DOHH2 (cell line): ENCODE data around the gene EFCAB5.

Experiments used
- H3F3A ChIP-seq: fragments of 200-600 bp; sonication (generic), shearing (Covaris generic); 2 replicates; pipeline ENCODE4 v1.6.0; 2016; ENCODE audit warnings: antibody characterized with exemption, mild to moderate bottlenecking; ENCODE audit not compliant: control insufficient read depth, insufficient read depth
- H3K27ac ChIP-seq: fragments of 200-600 bp; sonication (generic); 2 replicates; pipeline ENCODE4 v1.5.1; 2014; ENCODE audit warnings: low read depth, mild to moderate bottlenecking, low read length, moderate library complexity
- H3K27me3 ChIP-seq: fragments of 200-600 bp; sonication (generic); 2 replicates; pipeline ENCODE4 v1.6.1; 2014; ENCODE audit warnings: mild to moderate bottlenecking, low read length, mixed read lengths; ENCODE audit not compliant: control insufficient read depth
- H3K36me3 ChIP-seq: fragments of 200-600 bp; sonication (generic); 2 replicates; pipeline ENCODE4 v1.6.1; 2014; ENCODE audit warnings: mild to moderate bottlenecking, low read length, moderate library complexity, mixed read lengths; ENCODE audit not compliant: control insufficient read depth
- H3K4me1 ChIP-seq: fragments of 200-600 bp; sonication (generic); 2 replicates; pipeline ENCODE4 v1.6.1; 2014; ENCODE audit warnings: mild to moderate bottlenecking, low read length, mixed read lengths; ENCODE audit not compliant: control insufficient read depth
- H3K4me2 ChIP-seq: fragments of 200-600 bp; sonication (generic); 2 replicates; pipeline ENCODE4 v1.6.0; 2014; ENCODE audit warnings: mild to moderate bottlenecking, low read length, moderate library complexity
- H3K4me3 ChIP-seq: fragments of 200-600 bp; sonication (generic); 2 replicates; pipeline ENCODE4 v1.5.1; 2014; ENCODE audit warnings: mild to moderate bottlenecking, low read length, mixed read lengths
- H3K79me2 ChIP-seq: fragments of 200-600 bp; sonication (generic); 2 replicates; pipeline ENCODE4 v1.6.1; 2014; ENCODE audit warnings: mild to moderate bottlenecking, low read length, mixed read lengths; ENCODE audit not compliant: control insufficient read depth
- H3K9me2 ChIP-seq: fragments of 200-600 bp; sonication (generic); replicated peaks from 2 replicates; pipeline ENCODE4 v1.6.1; 2014; ENCODE audit warnings: mild to moderate bottlenecking, low read length, mixed read lengths; ENCODE audit not compliant: control insufficient read depth
- H3K9me3 ChIP-seq: fragments of 200-600 bp; sonication (generic); 2 replicates; pipeline ENCODE4 v1.6.1; 2014; ENCODE audit warnings: antibody characterized with exemption, low read length, mixed read lengths; ENCODE audit not compliant: control insufficient read depth, insufficient read depth
- H4K20me1 ChIP-seq: fragments of 200-600 bp; sonication (generic); 2 replicates; pipeline ENCODE4 v1.6.0; 2014; ENCODE audit warnings: low read depth, mild to moderate bottlenecking, antibody characterized with exemption, low read length, moderate library complexity; ENCODE audit not compliant: control insufficient read depth, insufficient read depth
- CTCF ChIP-seq: fragments of 200-600 bp; sonication (generic); IDR thresholded peaks from one replicate; pipeline ENCODE4 v1.5.1; 2014; ENCODE audit warnings: antibody characterized with exemption, mild to moderate bottlenecking, low read depth, low read length; ENCODE audit not compliant: poor library complexity, severe bottlenecking
- EZH2phosphoT487 ChIP-seq: fragments of 200-600 bp; sonication (generic); IDR thresholded peaks from 2 replicates; pipeline ENCODE4 v1.6.1; 2017; ENCODE audit warnings: borderline replicate concordance, mild to moderate bottlenecking, antibody characterized with exemption, low read length, moderate library complexity, mixed read lengths

EFCAB5 gene

DNA sequence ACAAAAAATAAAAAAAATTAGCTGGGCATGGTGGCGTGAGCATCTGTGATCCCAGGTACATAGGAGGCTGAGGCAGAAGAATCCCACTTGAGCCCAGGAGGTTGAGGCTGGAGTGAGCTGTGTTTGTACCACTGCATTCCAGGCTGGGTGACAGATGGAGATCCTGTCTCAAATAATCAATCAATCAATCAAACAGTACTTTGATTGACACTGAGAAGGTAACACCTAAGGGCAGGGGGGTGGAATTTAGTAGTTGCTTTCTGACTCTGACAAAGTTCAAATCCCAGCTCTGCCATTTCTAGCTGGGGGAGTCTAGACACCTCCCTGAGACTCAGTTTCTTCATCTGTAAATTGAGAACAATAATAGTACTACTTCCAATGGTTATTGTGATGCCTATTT, 23.4 kb upstream of the EFCAB5 start:
- H3K9me2 ChIP-seq: no peaks in the 10 kb centered on the region
- 0 out of 2 replicates have a peak, but pooled peaks cover 3% of the 10 kb centered on the region for H3F3A ChIP-seq
- H3K9me3 ChIP-seq: no peaks in the 10 kb centered on the region
- H4K20me1 ChIP-seq: peaks cover 6% of the 10 kb centered on the region; the same call in 1 of the 2 replicates
- no peaks in the 10 kb centered on the region for H3K27me3 ChIP-seq
- H3K4me3 ChIP-seq: no peak overlapping the region
- H3K27ac ChIP-seq: no peak overlapping the region
- no peak overlapping the region for H3K4me2 ChIP-seq
- H3K79me2 ChIP-seq: peaks cover 83% of the 10 kb centered on the region
- TF ChIP-seq EZH2phosphoT487 (no peak), CTCF (no peak)
- H3K36me3 ChIP-seq: peaks cover 5% of the 10 kb centered on the region; the same call in 1 of the 2 replicates
- peaks cover 4% of the 10 kb centered on the region; the same call in 1 of the 2 replicates for H3K4me1 ChIP-seq

DNA sequence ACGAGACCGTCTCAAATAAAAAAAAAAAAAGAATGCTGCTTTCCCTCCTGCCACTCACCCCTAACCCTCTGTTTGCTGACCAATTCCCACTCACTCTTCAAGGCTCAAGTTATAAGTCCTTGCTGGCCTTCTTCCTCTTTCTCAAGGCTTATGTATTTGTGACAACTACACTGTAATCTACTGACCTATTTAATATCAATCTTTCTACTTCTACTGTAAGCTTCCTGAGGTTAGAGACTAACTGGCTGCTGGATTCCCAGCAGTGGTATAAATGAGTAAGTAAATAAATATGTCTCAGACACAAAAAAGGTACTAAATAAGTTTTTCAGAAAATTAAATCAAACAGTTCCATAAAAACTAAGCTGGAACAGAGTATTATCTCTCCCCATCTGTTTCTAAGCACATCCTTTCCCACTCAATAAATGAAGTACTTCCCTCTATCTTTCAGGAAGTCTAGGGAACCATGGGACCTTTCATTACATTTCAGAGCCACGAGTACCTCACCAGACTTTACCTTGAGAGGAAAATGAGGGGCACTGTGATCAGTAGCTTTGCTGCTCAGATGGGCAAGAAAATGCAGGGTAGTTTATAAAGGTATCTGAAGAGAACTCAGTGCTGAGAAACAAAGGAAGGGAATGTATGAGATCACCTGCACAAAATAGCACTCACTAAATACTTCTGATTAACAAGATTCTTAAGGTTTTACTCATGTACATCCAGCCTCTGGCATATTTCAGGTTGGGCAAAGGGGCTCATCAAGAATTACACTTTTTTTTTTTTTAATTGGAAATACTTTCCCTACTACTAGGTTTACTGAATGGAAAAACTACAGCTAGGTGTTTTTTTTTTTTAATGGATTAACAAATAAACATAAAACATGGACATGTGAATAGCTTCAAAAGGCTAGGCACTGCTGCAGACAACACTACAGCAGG, 22.2 kb upstream of the EFCAB5 start:
- peaks cover 85% of the 10 kb centered on the region for H3K79me2 ChIP-seq
- H4K20me1 ChIP-seq: peaks cover 6% of the 10 kb centered on the region; the same call in 1 of the 2 replicates

DNA sequence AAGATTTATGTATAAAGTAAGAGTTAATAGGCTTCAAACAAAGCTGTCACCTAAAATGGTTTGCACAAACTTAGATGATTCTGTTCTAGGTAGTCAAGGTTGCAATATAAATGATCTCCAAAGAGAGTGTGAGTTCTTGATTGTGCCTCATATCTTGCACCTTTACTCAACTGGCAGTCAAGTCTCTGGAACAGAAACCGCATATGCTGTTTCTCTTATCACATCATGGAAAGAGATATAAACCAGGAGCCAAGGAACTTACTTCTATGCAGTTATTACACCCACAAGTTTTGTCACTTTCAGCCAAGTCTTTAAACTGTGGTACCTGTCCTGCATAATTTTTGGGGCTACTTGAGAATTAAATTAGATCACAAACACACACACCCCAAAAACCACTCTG, 16.6 kb upstream of the EFCAB5 start:
- no peak overlapping the region for H3K4me3 ChIP-seq
- H3K9me2 ChIP-seq: no peaks in the 10 kb centered on the region
- H3K79me2 ChIP-seq: peaks cover 93% of the 10 kb centered on the region
- no peaks in the 10 kb centered on the region for H3K27me3 ChIP-seq
- peaks cover 27% of the 10 kb centered on the region for H3K4me1 ChIP-seq
- H3K27ac ChIP-seq: no peak overlapping the region
- no peaks in the 10 kb centered on the region for H3K9me3 ChIP-seq
- H3K4me2 ChIP-seq: no peak overlapping the region
- TF ChIP-seq CTCF (no peak), EZH2phosphoT487 (no peak)
- H3F3A ChIP-seq: no peaks in the 10 kb centered on the region
- 0 out of 2 replicates have a peak, but pooled peaks cover 6% of the 10 kb centered on the region for H4K20me1 ChIP-seq
- H3K36me3 ChIP-seq: peaks cover 44% of the 10 kb centered on the region

More for the DNA sequence above, 22.2 kb upstream of the EFCAB5 start:
- Histone ChIP-seq H3K27me3 (no peaks in the 10 kb centered on the region), H3K4me3 (no peak overlapping the region), H3K9me3 (no peaks in the 10 kb centered on the region), H3F3A (0 out of 2 replicates have a peak, but pooled peaks cover 3% of the 10 kb centered on the region), H3K36me3 (peaks cover 12% of the 10 kb centered on the region), H3K27ac (no peak overlapping the region), H3K4me2 (no peak overlapping the region), H3K9me2 (no peaks in the 10 kb centered on the region), H3K4me1 (peaks cover 6% of the 10 kb centered on the region)
- no peak for TF ChIP-seq EZH2phosphoT487
- no peak for TF ChIP-seq CTCF
